Tibial nerve (tissue), 4 donors: Measurements from ENCODE around the gene TAAR6. TPM values are rescaled to one million over a fixed set of nuclear protein-coding genes. Genes with fewer than 3 reads are reported as not detected.
"Not testable (repeated sequence)": the region's sequence is repeated elsewhere in the genome, so short reads cannot be mapped to it uniquely, and the experiment has no call there.

Source experiments
- DNase-seq, 2 donors: peaks; one replicate each; pipeline ENCODE4 v3.0.0-alpha.2; 2019; ENCODE audit warnings: low spot score in 2 of 2
- H3K27ac ChIP-seq, 4 donors: fragments of 200-600 bp; sonication (generic) in 3 of 4; one replicate each; pipeline ENCODE4 v1.5.1; 2017 to 2019; ENCODE audit warnings: mild to moderate bottlenecking in 1 of 4
- H3K27me3 ChIP-seq, 2 donors: fragments of 200-600 bp; sonication (generic) in 1 of 2; one replicate each; pipeline versions ENCODE4 v1.5.1 to v1.6.0; 2017 to 2019
- H3K36me3 ChIP-seq, 3 donors: fragments of 200-600 bp; sonication (generic); one replicate each; pipeline ENCODE4 v1.5.1; 2018 to 2019
- H3K4me1 ChIP-seq, 4 donors: fragments of 200-600 bp; sonication (generic) in 3 of 4; one replicate each; pipeline ENCODE4 v1.5.1; 2017 to 2019
- H3K4me3 ChIP-seq, 4 donors: fragments of 200-600 bp; sonication (generic) in 3 of 4; one replicate each; pipeline ENCODE4 v1.5.1; 2017 to 2019; ENCODE audit warnings: mild to moderate bottlenecking in 1 of 4, moderate library complexity in 1 of 4
- H3K9me3 ChIP-seq, 4 donors: fragments of 200-600 bp; sonication (generic) in 3 of 4; one replicate each; pipeline ENCODE4 v1.5.1; 2017 to 2019
- EP300 ChIP-seq, 2 donors: sonication (generic); formaldehyde crosslinking; IDR thresholded peaks; one replicate each; pipeline ENCODE4 v1.6.1; 2017; ENCODE audit warnings: antibody characterized with exemption in 2 of 2, mild to moderate bottlenecking in 1 of 2
- POLR2A ChIP-seq, 2 donors: fragments of 450-650 bp; IDR thresholded peaks; one replicate each; pipeline ENCODE4 v1.6.1; 2017; ENCODE audit warnings: antibody characterized with exemption in 2 of 2, mild to moderate bottlenecking in 2 of 2, moderate library complexity in 2 of 2
- WGBS, 2 donors: methylation state at CpG; one replicate each; pipeline ENCODE4 v1.1.5; 2018; 5-methylcytosine and 5-hydroxymethylcytosine counted together
- total RNA-seq, 4 donors: library from RNA; depleted of rRNA; stranded (reverse); fragments of >200 nt; gene quantifications; one replicate each; pipeline ENCODE4 v1.1.0, GENCODE V29; 2016
- TF ChIP-seq, protein P1 (sequence below), 5 experiments: fragments of 200-600 bp in 3 of 5; fragments of 450-650 bp in 2 of 5; sonication (generic) in 3 of 5; IDR thresholded peaks; one replicate each; pipeline ENCODE4 v1.5.1; 2016 to 2019; ENCODE audit warnings: antibody characterized with exemption in 5 of 5, mild to moderate bottlenecking in 3 of 5, moderate library complexity in 2 of 5

TAAR6 gene
- total RNA-seq, 4 donors from 2014 or later, result not detected

DNA sequence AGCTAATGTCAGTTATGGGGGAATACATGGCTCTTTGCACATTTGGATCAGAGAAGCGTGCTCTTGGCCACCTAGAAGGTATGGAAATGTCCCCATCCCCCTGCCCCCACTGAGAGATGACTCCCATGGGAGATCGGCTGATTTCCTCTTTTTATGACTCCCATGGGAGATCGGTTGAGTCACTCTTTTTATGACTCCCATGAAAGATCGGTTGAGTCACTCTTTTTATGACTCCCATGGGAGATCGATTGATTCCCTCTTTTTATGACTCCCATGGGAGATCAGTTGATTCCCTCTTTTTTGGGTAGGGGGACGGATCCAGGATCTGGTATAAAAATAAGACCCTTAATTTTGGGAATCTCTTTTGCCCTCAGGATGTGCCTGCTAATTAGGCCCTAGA is 42.3 kb upstream of the TAAR6 start:
- 61 to 68% methylated on average over 6 of the region's 6 CpGs for WGBS, 2 donors
- no peaks in the 10 kb centered on the region for H3K9me3 ChIP-seq
- H3K27me3 ChIP-seq, result no peaks in the 10 kb centered on the region
- no peaks in the 10 kb centered on the region for H3K36me3 ChIP-seq
- DNase-seq, result no peak
- no peak overlapping the region for H3K27ac ChIP-seq
- no peak overlapping the region for H3K4me3 ChIP-seq
- TF ChIP-seq, protein P1, sequence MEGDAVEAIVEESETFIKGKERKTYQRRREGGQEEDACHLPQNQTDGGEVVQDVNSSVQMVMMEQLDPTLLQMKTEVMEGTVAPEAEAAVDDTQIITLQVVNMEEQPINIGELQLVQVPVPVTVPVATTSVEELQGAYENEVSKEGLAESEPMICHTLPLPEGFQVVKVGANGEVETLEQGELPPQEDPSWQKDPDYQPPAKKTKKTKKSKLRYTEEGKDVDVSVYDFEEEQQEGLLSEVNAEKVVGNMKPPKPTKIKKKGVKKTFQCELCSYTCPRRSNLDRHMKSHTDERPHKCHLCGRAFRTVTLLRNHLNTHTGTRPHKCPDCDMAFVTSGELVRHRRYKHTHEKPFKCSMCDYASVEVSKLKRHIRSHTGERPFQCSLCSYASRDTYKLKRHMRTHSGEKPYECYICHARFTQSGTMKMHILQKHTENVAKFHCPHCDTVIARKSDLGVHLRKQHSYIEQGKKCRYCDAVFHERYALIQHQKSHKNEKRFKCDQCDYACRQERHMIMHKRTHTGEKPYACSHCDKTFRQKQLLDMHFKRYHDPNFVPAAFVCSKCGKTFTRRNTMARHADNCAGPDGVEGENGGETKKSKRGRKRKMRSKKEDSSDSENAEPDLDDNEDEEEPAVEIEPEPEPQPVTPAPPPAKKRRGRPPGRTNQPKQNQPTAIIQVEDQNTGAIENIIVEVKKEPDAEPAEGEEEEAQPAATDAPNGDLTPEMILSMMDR (IDR thresholded peaks at IDR 0.05), result no peak
- peaks cover 0 to 3% (median 0%) of the 10 kb centered on the region in 4 donors for H3K4me1 ChIP-seq

- Histone ChIP-seq H3K4me1 (peaks cover 0 to 3% (median 0%) of the 10 kb centered on the region in 4 donors), H3K4me3 (no peak overlapping the region), H3K9me3 (no peaks in the 10 kb centered on the region), H3K36me3 (no peaks in the 10 kb centered on the region), H3K27ac (no peak overlapping the region), H3K27me3 (no peaks in the 10 kb centered on the region)
- no peak for TF ChIP-seq POLR2A (IDR thresholded peaks at IDR 0.05)
- TF ChIP-seq, protein P1 (IDR thresholded peaks at IDR 0.05), result peak; percentile 65 to 82 (median 75)
- 20 to 22% methylated on average over 9 of the region's 9 CpGs for WGBS, 2 donors
- DNase-seq, result peak in 1 of 2 donors; percentile 59
These were observed 39.7 kb upstream of the TAAR6 start for GRCh38 chr6:132530293-132530974.

DNA sequence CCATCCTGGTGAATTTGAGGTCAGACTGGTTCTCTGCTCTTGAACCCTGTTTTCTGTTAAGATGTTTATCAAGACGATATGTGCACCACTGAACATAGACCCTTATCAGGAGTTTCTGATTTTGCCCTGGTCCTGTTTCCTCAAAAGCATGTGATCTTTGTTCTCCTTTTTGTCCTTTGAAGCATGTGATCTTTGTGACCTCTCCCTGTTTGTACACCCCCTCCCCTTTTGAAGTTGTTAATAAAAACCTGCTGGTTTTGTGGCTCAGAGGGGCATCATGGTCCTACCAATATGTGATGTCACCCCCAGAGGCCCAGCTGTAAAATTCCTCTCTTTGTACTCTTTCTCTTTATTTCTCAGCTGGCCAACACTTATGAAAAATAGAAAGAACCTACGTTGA is 35.6 kb upstream of the TAAR6 start:
- 75 to 89% methylated on average over 2 of the region's 2 CpGs for WGBS, 2 donors

DNA sequence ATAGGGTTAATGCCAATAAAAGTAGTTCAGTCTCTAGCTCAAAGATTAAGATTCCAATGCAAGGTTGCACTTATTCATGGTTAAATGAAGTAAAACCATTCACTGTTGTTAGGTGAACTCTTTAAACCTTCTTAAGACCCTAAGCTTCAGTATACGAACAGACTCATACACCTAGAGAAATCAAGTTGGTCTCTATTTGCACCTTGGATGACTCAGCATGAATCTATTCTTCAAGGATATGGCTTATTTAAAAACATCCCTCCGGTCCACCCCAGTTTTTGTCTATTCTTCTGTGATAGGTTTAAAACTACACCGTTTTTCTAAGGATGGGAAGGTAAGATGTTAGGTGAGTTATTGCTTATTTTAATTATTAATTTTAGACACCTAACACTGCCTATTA is 33.0 kb upstream of the TAAR6 start:
- DNase-seq, result no peak
- Histone ChIP-seq H3K27me3 (no peaks in the 10 kb centered on the region), H3K36me3 (no peaks in the 10 kb centered on the region), H3K4me3 (no peak overlapping the region), H3K9me3 (no peaks in the 10 kb centered on the region), H3K27ac (no peak overlapping the region), H3K4me1 (peaks cover 0 to 5% (median 0%) of the 10 kb centered on the region in 4 donors)
- TF ChIP-seq POLR2A (IDR thresholded peaks at IDR 0.05) (no peak), EP300 (IDR thresholded peaks at IDR 0.05) (no peak)
- TF ChIP-seq, protein P1 (IDR thresholded peaks at IDR 0.05), result no peak
- WGBS, 2 donors, result 89 to 94% methylated on average over 3 of the region's 3 CpGs

More for the DNA sequence above, 35.6 kb upstream of the TAAR6 start:
- not testable (repeated sequence) for DNase-seq, H3K36me3 ChIP-seq, H3K27me3 ChIP-seq, H3K27ac ChIP-seq, H3K4me1 ChIP-seq, H3K9me3 ChIP-seq, H3K4me3 ChIP-seq

DNA sequence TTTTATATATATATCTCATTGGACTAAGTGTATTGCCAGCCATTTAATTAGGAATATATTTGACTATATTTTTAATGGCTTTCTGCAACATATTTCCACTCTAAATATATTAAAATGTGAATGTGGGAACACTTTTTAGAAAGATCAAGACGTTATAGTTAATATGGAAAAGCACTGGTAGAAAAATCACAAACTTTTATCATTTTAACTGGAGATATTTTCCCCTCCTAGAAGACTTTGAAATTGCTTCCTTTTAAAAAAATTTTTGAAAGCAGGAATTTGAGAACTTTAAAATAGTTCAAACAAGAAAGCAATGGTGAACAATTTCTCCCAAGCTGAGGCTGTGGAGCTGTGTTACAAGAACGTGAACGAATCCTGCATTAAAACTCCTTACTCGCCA is 32.1 kb upstream of the TAAR6 start, which contains the start of gene TAAR9:
TAAR9 (plus strand) TSS at position 301 of the 400 bp plus-strand sequence; CDS start at position 314, 13 bp downstream.
- DNase-seq, result no peak
- no peak within 1 kb of the TSS for H3K4me3 ChIP-seq
- H3K27ac ChIP-seq, result no peak within 1 kb of the TSS
- no peaks in the 10 kb centered on the region for H3K9me3 ChIP-seq
- H3K27me3 ChIP-seq, result no peaks in the 10 kb centered on the region
- 80 to 82% methylated on average over 4 of the region's 4 CpGs for WGBS, 2 donors
- peaks cover 0 to 5% (median 0%) of the 10 kb centered on the region in 4 donors for H3K4me1 ChIP-seq
- H3K36me3 ChIP-seq, result no peaks in the 10 kb centered on the region
- no peak for TF ChIP-seq EP300 (IDR thresholded peaks at IDR 0.05)
- TF ChIP-seq, protein P1 (IDR thresholded peaks at IDR 0.05), result no peak
- TF ChIP-seq POLR2A (IDR thresholded peaks at IDR 0.05), result no peak
